Head of caudate nucleus (tissue), 42 donors: Measurements from ENCODE around the gene GTF2H2C.
A peak's percentile ranks its signal among the peaks of the same experiment; 100 is the strongest.
"Not testable (repeated sequence)": the region's sequence is repeated elsewhere in the genome, so short reads cannot be mapped to it uniquely, and the experiment has no call there.

ENCODE experiments used
- DNase-seq, 42 donors: peaks; one replicate each; pipeline versions ENCODE4 v3.0.0 to v3.0.0-alpha.2; 2020 to 2021; ENCODE audit warnings: mixed read lengths in 7 of 42
- intact Hi-C: fragments of 100-400 bp; cut with DNase I; formaldehyde crosslinking; loops from one replicate; pipeline ENCODE4 v1.15.0; 2022

Gene GTF2H2C

DNA sequence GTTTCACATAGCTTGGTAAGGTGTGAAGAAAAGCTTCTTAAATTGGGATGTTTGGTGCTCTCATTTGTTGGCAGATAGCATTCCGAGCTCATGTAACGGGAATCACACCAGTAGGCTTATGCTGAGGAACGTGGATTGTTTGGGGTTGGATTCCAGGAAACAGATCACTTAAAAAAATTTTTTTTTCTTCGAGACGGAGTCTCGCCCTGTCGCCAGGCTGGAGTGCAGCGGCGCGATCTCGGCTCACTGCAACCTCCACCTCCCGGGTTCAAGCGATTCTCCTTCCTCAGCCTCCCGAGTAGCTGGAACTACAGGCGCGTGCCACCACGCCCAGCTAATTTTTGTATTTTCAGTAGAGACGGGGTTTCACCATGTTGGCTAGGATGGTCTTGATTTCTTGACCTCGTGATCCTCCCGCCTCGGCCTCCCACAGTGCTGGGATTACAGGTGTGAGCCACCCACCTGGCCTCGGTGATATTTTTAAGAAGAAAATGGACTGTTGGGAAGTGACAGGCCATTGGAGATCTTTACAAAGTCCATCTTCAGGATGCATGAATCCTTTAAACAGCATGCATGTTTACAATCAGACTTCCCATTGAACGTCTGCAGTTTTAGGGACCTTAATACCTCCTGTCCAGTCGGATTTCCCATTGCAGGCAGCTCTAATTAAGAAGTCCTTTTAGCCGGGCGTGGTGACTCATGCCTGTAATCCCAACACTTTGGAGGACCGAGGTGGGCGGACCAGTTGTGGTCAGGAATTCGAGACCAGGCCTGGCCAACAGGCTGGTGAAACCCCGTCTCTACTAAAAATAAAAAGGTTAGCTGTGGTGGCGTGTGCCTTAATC is 818 bp downstream of the GTF2H2C start:
- peak in 2 of 42 donors; percentile 5 to 33 for DNase-seq
- intact Hi-C loops = not testable (repeated sequence)

DNA sequence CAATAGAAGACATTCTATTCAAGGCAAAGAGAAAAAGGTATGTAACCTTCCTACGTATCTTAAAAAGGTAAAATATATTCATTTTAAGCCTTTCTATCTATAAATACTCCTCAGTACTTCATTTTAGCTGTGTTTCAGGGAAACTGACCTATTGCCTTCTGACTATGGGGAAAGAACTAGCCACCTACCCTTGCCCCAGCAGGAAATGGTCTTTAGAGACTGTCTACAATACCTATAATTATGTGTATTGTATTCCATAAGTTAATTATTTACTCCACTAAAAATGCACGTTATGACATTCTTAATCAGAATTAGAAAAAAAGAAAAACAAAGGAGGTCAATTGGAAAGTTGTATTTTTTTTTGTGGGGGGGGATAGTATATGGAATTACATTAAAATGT is 6.2 kb downstream of the GTF2H2C start:
- intact Hi-C loops = not testable (repeated sequence)

DNA sequence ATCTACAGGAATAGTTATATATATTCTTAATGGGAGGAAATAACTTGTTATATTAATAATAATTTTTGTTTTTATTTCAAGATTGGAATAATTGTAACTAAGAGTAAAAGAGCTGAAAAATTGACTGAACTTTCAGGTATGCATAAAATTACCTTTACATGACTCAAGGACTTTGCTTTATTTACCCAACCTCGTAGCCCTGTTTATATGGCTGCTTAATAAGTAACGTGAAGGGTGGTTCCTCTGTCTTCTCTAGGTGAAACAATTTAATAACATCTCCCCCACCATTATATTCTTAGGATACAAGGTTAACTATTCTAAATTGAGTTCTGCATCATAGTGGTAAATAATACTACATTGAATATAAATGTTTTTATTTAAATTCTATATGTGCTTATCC is 8.1 kb downstream of the GTF2H2C start:
- DNase-seq, intact Hi-C loops: not testable (repeated sequence)

More for the DNA sequence above, 6.2 kb downstream of the GTF2H2C start:
- not testable (repeated sequence) for DNase-seq

DNA sequence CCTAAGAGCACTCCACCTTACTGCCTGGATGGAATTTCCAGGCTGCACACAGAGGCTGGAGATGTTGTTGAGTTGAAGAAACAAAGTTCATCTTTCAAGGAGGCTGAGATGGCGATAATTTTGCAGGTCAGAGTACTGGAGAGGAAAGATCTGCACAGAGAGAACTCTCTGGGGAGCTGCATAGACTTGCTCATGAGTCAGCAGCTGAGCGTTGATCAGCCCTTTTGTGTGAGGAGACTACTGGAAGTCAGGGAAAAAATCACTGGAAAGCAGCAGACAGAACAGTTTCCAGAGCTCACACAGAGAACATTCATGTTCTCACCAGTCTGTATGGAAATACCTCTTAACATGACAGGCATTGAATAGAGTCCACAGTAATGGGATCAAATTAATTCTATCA is 23.4 kb downstream of the GTF2H2C start:
- DNase-seq, intact Hi-C loops: not testable (repeated sequence)

DNA sequence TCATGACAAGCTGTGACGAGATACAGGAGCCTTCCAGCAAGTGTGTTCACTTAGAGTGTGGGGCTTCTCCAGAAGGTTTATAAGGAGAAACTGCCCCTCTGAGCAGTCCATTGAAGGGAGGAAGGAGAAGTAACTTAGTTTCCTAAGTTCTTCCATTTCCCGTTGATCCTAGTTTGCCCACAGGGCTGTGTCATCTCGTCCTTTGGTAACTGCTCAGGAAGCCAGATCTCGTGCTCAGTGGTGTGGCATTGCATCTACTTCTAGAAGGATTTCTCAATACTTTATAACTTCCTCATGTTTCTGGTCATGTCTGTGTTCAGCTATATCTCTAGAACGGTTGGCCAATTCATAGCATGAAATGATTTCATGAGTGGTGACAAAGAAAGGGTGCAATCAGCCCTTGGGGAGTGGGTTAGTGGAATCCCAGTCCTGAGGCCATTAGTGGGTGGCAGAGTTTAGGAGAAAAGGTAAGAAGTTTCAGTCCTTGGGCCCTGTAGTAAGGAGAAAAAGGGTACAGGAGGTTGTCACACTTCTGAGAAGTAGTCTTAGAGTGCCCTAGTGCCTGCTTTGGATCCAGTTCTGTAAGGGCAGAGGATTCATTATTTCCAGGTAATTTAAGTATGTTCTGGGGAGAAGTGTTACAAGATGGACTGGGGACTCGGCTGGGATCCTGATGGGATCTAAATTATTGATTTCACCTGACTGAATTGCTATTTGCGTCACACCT is 36.3 kb downstream of the GTF2H2C start:
- intact Hi-C loops, DNase-seq: not testable (repeated sequence)

DNA sequence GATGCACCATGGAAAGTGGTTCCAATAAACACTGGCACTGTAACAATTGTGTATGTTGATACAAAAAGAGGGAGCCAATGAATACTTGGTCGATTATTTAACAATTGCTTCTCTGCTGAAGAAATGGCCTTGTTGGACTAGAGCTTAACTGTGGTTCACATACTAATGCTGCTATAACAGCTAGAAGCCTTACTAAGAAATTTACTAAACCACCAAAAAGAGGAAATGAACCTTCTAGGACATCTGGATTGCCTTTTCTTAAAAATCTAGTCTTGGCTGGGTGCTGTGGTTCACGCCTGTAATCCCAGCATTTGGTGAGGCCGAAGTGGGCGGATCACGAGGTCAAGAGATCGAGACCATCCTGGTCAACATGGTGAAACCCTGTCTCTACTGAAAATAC is 42.0 kb downstream of the GTF2H2C start:
- intact Hi-C loops, DNase-seq: not testable (repeated sequence)

DNA sequence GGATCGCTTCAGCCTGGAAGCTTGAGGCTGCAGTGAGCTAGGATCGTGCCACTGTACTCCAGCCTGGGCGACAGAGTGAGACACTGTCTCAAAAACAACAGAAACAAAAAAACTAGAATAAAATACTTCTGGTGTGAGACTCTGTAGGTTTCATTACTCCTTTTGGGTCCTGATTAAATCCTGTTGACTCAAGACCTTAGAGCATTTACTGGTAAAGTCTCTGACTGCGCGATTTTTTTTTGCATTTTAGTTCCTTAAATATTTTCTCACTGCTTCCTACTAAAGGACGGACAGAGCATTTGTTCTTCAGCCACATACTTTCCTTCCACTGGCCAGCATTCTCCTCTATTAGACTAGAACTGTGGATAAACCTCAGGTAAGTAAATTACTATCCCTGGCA is 46.8 kb downstream of the GTF2H2C start:
- intact Hi-C loops = not testable (repeated sequence)
- DNase-seq = peak in 3 of 42 donors; percentile 1 to 23 (median 3)

DNA sequence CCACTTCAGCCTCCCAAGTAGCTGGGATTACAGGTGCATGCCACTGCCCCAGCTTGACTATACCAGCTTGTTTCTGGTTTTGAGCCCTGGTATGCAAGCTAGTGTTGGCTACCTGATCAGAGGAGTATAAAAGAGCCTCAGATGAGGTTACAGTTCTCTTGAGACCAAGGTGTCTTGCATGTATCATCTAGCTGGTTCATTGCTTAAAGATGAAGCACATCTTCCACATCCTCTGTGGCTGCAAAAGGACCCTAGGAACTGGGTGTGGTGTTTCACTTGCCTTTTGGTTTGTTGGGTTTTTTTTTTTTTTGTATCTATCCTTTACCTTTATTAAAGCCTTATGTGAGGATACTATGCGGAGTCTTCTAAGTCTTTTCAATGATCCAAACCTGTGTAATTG is 47.8 kb downstream of the GTF2H2C start:
- DNase-seq, intact Hi-C loops: not testable (repeated sequence)

DNA sequence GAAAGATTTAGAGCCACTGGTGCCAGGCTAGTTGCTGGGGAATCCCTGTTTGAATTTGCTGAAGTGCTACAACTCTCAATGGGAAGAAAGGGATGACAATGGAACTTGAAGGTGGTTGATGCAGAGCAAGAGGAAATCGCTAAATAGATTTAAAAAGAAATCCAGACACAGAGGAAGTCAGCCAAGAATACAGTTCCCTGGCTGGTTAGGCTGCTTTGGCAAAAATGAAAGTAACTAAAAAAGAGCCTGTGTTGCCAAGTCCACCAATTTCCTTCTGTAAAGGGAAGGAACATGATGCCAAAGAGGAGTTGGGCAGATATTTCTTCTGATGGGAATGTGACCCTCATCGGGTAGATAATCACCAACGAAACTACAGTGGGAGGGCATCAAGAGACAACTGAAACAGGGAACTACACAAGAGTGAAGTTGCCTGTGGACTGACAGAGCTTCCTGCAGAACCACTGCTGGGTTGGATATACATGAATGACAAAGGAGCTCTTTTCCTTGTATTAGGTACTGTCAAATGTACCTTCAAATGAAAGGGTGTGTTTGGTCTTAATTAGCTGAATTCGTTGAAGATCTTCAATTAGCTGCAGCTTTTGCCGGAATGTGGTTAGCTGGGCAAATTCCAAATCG is 49.0 kb downstream of the GTF2H2C start:
- intact Hi-C loops, DNase-seq: not testable (repeated sequence)

DNA sequence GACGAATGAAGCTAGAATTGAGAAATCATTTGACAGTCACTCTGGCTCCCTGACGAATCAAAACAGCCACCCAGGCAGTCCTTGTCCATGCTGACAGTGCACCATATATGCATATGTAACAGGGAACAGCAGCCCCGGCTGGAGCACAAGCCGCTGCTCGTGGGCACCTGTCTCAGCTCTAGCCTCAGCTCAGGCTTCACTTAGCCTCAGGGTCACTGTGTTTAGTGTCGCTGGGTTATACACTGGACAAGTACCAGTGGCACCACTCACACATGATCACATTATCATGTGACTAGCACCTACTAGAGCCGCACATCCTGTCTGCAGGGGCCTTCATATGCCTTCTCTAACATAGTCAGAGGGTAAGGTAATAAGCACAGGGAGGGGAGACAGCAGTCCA is 54.9 kb downstream of the GTF2H2C start:
- DNase-seq, intact Hi-C loops: not testable (repeated sequence)

DNA sequence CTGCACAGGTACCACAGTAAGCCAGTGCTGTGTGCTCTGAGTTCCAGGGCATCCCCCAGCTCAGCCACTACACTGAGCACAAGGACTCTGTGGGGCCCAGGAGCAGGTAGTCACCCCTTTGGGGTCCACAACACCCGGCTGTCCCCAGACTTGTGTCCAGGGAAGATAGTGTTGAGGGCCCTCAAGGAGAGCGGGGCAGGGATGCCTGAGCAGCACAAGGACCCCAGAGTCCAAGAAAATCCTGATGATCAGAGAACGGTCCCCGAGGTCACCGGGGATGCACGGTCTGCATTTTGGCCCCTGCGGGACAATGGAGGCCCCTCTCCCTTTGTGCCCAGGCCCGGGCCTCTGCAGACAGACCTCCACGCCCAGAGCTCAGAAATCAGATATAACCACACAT is 71.9 kb downstream of the GTF2H2C start:
- intact Hi-C loops = not testable (repeated sequence)
- peak in 7 of 42 donors; percentile 0 to 38 (median 3) for DNase-seq
